Measurements from ENCODE around the gene METAP2.
"Not testable (repeated sequence)": the region's sequence is repeated elsewhere in the genome, so short reads cannot be mapped to it uniquely, and the experiment has no call there.

Gene METAP2

DNA sequence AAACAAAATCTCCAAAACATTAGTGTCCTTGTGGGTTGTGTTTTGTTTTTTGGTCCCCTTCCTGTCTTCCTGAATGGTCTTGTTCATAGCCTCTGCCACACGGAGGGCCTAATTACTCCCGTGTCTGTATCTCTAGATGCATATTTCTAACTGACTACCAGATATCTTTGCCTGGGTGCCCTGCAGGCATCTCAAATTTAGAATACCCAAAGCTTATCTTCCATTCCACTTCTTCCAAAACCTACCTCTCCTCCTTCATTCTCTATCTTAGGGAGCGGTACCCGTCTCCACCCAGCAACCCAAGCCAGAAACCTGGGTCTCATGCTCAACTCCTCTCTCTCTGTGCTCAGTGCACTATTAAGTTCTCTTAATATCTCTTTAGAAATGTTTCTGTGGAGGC, 10.9 kb upstream of the METAP2 start:
- DNase-seq = no peak

DNA sequence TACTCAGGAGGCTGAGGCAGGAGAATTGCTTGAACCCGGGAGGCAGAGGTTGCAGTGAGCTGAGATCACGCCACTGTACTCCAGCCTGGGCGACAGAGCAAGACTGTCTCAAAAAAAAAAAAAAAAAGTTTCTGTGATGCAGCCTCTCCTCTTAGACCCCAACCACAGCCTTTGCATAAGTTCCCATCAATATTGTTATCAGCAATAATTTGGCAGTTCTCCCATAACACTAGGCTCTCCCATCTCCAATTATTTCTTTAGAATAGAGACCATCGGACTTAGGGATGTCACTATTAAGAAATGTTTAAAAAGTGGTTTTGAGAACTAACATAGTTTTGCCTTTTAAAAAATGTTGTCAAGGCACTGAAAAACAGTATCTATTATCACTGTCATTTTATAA, 10.2 kb upstream of the METAP2 start:
- DNase-seq = not testable (repeated sequence)

DNA sequence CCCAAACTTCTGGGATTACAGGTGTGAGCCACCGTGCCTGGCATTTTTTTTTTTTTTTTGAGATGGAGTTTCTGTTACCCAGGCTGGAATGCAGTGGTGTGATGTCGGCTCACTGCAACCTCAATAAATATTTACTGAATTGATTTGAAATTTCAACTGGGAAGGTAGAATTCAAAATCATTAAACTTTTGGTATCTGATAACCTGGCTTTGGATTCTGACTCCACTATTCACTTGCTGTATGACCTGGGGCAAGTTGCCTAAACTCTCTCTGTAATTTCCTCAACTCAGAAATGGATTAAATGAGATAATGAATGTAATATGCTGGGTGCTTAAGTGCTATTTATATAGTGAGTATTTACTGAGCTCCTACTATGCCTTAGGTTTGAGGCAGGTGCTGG, 8.7 kb upstream of the METAP2 start:
- DNase-seq = no peak

DNA sequence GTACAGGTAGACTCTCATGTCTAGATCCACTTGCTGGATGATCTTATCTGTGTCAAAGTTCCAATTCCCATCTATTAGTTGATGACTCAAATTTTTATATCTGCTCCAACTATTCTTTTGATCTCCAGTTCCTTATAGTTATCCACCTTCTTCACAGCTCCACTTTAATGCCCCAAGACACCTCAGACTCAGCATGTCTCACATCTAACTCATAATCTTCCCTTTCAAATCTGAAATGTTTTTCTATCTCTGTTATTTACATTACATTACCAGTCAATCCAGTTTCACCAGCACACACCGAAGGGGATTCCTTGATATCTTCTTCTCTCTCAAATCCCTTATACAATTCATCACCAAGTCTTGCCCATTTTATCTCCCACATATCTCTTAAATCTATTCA, 3.7 kb upstream of the METAP2 start:
- no peak for DNase-seq

DNA sequence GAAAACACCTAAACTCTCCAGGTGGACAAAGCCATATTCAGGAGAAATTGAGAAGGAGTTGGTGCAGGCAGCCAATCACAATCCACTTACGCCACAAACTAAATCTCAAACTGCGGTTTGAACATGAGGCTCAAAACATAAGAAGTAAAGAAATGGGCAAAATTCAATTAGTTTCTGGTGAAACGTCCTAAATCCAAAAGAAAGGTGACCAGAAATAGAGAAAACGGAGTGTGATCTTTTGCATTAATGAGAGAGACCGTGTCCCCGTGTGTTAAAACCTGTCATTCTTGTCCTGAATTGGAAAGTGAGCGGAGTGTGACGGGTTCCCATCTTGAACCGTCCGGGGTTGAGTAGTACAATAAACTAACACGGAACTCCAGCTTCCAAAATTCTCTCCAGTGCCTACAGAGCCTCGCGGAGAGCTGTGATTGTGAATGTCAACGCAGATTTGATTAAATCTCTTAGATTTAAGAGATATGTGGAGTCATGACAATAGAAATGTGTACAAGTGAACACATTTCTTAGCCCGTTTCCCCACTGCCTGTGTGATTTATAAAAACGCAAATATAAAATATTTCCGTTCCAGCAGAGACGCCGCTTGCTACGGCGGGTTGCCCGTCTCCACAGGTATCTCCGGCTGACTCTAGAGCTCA, 595 bp upstream of the METAP2 start:
- DNase-seq = no peak

DNA sequence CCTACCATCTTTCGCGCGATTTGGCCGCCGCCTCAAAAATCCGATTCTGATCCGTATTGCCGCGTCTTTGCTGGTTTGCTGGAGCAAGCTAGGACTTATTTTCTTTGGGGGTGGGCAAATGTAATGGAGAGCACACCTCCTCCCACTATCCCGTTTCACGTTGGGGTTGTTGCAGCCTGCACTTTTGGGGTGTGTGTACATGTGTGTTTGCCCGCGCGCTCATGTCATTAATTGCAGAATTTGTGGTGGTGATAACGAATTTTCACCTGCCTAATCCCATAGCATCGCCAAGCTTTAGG, 657 bp downstream of the METAP2 start:
- DNase-seq = no peak

DNA sequence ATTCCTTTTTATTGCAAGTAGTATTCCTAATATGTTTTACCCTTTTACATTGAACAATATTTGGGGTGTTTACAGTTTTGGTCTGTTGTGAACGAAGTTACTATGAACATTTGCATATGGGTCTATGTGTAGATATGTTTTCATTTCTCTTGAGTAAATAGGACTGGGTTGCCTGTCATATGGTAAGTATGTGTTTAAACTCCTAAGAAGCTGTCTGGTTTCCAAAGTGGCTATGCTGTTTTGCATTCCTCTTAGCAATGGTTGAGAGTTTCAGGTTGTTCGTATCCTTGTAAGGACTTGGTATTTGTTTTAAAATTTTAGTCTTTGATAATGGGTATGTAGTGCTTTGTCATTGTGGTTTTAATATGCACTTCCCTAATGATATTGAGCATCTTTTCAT, 6.3 kb downstream of the METAP2 start:
- no peak for DNase-seq

DNA sequence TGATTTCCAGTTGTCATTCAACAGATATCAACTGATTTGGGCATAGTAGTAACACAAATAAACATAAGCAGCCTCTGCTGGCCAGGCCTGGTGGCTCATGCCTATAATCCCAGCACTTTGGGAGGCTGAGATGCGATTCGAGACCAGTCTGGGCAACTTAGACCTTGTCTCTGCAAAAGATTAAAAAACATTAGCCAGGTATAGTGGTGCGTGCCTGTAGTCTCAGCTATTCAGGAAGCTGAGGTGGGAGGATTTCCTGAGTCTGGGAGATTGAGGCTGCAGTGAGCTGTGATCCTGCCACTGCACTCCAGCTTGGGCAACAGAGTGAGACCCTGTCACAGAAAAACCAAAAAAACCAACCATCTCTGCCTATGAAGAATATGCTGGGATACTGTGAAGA, 7.1 kb downstream of the METAP2 start:
- DNase-seq = no peak

DNA sequence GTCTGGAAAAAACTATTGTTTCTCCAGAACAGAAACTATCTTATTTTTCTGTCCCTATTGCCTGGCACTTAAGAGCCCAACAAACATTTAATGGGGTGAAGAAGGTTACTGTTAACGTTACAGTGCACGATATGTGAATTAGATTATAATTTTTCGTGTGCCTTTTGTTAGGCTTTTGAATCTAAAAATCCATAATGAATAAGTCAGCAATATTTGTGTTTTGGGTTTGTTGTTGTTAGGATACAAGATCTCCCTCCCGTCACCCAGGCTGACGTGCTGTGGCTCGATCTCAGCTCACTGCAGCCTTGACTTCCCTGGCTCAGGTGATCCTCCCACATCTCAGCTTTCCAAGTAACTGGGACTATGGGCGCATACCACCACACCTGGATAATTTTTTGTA, 7.9 kb downstream of the METAP2 start:
- no peak for DNase-seq

DNA sequence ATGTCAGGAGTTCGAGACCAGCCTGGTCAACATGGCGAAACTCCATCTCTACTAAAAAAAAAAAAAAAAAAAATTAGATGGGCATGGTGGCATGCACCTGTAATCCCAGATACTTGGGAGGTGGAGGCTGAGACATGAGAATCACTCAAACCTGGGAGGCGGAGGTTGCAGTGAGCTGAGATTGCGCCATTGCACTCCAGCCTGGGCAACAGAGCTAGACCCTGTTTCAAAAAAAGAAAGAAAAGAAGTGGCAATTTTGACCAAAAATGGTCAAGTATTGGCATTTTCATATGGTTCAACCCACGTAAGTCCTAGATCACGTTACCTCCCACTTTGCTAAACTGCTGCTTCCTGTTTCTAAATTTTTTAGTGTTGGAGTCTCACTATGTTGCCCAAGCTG, 8.6 kb downstream of the METAP2 start:
- not testable (repeated sequence) for DNase-seq

DNA sequence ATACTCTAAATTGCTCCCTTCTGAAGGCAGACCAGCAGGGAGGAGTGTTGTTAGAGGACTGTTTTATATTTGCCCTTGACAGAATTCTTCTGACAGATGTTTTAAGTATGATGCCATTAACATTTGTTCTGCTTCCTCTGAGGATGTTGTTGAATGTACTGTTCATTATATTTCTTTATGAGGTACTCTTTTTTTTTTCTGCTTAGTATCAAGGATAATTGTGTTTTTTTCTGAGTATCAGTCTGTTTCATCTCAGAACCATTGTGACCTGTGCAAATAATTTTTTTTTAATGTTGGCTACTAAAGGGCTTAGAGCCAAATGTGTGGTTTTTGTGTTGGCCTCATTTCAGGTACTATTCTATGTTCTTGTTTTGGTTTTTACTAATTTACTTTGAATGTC, 10.6 kb downstream of the METAP2 start:
- no peak for DNase-seq

DNA sequence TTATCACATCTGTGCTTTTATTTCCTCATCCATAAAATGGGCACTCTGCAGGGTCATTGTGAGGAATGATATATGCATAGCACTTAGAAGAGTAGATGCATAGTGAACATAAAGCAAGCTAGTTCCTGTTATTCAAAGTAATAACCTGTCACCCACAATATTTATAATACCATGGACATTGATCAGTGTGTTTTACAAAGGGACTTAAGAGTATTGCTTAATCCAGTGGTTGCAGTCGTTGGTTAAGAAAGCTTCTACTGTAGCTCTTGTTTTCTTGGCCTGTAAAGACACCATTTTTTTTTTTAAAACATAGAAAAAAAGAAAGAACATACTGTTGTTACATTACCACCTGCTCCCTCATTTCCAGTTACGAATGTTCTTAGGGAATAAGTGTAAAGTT, 13.1 kb downstream of the METAP2 start:
- DNase-seq = no peak

DNA sequence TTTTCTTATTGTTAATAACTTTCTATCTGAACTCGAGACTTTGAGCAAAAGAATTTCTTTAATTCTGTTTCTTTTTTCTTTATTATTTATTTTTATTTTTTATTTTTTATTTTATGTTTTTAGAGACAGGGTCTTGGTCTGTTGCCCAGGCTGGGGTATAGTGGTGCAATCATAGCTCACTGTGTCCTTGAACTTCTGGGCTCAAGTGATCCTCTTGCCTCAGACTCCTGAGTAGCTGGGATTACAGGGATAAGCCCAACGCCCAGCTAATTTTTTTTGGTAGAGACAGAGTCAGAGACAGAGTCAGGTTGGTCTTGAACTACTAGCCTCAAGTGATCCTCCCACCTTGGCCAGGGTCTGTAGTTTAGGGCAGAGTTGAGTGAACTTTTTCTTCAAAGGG, 18.5 kb downstream of the METAP2 start:
- no peak for DNase-seq

DNA sequence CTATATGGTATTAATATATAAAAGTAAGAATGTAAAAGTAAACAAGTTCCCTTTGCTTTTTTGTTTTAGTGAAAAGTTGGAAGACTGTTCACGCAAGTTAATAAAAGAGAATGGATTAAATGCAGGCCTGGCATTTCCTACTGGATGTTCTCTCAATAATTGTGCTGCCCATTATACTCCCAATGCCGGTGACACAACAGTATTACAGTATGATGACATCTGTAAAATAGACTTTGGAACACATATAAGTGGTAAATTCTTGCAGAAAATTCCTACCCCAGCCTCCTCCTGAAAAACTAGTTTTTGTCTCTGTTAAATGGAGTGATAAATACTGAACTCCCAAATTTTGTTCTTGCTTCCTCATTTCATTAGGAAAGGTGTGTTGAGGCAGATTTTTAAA, 20.9 kb downstream of the METAP2 start:
- no peak for DNase-seq

DNA sequence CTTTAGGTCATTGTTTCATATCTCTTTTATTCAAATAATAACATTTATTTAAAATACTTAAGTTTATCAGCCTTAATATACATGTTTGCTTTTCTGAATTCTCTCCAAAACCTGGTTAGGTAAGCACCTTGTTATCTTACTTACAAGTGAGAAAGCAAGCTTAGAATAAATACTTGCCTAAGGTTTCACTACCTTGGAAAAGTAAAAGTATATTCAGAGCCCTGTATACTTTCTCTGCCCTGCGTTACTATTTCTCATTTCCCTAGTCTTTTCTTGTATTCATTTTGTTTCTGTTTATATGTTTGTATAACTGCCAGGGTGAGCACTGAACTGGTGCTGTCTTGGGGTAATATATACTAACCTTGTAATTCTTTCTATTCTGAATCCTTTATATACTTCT, 21.5 kb downstream of the METAP2 start:
- DNase-seq = no peak

DNA sequence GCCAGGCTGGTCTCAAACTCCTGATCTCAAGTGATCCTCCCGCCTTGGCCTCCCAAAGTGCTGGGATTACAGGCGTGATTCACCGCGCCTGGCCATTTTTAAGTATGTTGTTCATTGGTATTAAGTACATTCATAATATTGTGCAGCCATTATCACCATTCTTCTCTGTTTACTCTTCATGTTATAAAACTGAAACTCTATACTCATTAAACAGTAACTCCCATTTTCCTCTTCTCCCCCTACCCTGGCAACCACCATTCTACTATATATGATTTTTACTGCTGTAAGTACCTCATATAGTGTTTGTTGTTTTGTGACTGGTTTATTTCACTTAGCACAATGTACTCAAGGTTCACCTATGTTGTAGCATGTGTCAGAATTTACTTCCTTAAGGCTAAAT, 23.1 kb downstream of the METAP2 start:
- DNase-seq = no peak

DNA sequence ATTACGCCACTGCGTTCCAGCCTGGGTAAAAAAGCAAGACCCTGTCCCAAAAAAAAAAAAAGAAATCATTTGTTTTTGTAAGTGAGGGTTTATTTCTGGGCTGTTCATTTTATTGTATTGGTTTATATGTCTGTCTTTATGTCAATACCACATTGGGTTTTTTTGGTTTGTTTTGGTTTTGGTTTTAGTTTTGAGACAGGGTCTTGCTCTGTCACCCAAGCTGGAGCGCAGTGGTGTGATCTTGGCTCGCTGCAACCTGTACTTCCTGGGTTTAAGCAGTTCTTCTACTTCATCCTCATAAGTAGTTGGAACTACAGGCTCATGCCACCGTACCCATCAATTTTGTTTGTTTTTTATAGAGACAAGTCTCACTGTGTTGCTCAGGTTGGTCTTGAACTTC, 25.0 kb downstream of the METAP2 start:
- DNase-seq = no peak

DNA sequence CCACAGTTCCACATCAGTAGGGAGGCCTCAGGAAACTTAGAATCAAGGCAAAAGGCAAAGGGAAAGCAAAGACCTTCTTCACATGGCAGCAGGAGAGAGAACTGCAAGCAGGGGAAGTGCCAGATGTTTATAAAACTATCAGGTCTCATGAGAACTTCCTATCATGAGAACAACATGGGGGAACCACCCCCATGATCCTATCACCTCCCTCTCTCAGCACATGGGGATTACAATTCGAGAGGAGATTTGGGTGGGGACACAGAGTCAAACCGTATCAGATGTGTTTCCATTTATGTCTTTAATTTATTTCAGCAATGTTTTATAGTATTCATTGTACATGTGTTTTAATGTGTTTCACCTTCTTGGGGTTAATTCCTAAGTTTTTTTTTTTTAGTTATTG, 25.8 kb downstream of the METAP2 start:
- DNase-seq = no peak

DNA sequence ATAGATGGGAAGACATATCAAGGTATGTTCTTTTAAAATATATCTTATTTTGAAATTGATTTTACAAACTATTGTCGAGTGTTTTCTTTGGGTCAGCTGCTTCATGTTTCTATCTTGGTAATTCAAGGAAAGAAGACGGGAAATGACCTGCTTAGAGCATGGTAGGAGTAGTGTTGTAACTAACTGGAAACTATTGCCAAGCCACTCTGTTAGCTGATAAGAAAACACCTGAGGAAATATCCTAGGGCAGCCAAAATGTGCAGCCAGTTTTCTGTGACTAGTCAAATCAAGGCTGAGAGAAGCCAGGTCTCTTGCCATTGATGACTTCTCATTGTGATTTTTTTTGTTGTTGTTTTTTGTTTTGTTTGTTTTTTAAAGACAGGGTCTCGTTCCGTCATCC, 30.2 kb downstream of the METAP2 start:
- no peak for DNase-seq

DNA sequence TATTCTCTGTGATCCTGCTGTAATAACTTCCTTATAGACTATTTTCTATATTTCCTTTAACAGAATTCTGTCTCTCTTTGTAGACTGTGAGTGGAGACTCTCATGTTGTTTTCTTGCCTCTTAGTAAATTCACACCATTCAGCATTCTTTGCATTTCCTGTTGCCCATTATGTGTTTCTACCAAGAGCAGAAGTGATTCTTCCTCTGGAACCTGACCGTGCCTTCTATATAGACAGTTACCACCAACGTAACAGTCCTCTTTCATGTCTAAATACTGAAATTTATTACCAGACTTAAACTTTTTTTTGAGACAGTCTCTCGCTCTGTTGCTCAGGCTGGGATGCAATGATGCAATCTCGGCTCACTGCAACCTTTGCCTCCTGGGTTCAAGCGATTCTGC, 31.1 kb downstream of the METAP2 start:
- DNase-seq = no peak

DNA sequence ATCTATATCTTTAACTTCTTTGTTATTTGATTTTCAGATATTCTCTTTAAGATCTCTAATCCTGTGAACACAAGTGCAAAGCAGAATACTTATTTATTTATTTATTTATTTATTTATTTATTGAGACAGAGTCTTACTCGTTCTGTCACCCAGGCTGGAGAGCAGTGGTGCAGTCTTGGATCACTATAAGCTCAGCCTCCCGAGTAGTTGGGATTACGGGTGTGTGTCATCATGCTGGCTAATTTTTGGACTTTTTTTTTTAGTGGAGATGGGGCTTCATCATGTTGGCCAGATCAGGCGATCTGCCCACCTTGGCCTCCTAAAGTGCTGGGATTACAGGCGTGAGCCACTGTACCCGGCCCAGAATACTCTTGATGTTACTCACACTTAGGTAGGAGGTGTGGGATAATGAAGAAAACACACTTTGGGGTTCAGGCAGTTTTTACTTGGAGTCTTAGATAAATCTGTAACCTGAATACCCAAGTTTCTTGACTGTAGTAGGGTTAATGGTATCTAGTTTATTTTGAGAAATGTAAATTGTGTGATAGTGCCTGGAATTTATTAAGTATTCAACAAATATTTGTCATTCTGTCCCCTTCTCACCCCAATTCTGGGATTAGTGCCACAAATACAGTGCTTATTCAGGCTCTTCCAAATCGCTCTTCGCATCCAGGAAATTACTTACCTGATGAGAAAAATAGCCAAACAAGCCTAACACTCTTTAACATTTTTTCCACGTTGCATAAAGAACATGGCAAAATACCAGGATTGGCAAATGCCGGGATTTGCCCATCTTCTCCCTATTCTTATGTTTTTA, 33.0 kb downstream of the METAP2 start:
- no peak for DNase-seq

DNA sequence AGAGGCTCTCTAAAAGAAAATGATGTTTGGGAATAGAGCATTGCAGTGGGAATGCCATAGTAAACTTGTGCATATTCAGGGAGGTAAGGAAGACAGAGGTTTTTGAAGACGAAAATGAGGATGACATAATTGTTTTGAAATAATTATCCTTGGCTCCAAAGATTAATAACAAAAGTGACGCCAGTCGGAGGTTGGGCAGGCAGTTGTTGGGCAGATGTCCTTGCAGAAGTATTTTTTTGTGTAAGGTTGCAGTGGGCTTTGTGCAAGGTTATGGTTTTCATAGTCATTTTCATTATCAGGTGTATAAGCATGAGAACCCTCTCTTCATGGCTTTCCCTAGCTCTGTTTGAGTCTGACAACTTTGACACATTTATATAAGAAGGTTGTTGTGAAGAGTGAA, 35.3 kb downstream of the METAP2 start:
- DNase-seq = no peak

DNA sequence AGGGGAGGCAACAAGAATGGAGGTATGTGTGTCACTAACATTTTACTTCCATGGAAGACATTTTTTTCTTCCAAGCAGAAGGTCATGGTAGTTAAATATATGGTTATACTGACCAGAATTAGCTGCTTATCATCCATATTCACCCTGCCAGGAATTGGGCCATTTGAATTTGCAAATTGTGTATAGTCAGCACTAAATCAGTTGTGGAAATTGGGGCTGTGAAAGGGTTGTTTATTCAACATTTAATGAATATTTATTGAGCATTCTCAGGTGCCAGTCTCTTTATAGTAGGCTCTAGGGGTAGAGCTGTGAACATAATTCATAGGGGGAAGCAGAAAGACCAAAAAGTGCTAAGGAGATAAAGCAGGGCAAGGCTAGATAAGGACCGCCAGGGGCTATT, 38.0 kb downstream of the METAP2 start:
- DNase-seq = no peak

DNA sequence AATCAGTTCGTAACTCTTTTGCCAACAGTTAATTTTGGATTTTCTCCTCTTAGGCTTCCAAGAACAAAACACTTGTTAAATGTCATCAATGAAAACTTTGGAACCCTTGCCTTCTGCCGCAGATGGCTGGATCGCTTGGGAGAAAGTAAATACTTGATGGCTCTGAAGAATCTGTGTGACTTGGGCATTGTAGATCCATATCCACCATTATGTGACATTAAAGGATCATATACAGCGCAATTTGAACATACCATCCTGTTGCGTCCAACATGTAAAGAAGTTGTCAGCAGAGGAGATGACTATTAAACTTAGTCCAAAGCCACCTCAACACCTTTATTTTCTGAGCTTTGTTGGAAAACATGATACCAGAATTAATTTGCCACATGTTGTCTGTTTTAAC, 39.6 kb downstream of the METAP2 start:
- DNase-seq = no peak

DNA sequence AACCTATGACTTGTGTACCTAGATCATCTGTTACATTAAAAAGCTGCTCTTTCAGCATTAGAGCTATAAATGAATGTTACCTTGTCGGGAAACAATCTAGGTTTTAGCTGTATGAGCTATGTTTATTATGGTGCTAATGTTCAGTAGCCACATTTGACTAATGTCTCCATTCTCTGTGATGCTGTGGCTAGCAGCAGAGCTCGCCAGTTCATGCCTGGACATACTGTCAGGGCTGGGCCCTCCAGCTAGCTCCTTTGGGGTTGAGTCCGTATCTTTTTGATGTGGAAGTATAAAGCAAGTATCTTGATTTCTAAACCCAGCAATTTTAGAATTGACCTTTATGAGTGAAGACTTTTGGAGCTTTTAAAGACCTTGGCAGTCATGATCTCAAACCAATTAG, 41.2 kb downstream of the METAP2 start:
- DNase-seq = no peak
